HG03521 (cell line): ENCODE data around the gene PSAT1.
"Not testable (repeated sequence)": the region's sequence is repeated elsewhere in the genome, so short reads cannot be mapped to it uniquely, and the experiment has no call there.

ENCODE experiments used
- ATAC-seq: cut with Tn5 transposase; IDR thresholded peaks from one replicate; pipeline ENCODE4 v1.9.1; 2021; ENCODE audit warnings: mild to moderate bottlenecking, moderate library complexity; ENCODE audit not compliant: unreplicated experiment

Gene PSAT1

GRCh38 chr9:78296893-78297671 lies at the start of gene PSAT1:
Gene PSAT1, plus strand, starts transcription at chr9:78297125. Its CDS starts 86 bp downstream, at chr9:78297211.
- ATAC-seq, result peak; percentile 99

- ATAC-seq, result no peak
These were observed 48.3 kb upstream of the PSAT1 start for GRCh38 chr9:78248635-78249034.

- no peak for ATAC-seq
These were observed 47.4 kb upstream of the PSAT1 start for GRCh38 chr9:78249542-78249941.

- no peak for ATAC-seq
These were observed 44.3 kb upstream of the PSAT1 start for GRCh38 chr9:78252616-78253015.

DNA sequence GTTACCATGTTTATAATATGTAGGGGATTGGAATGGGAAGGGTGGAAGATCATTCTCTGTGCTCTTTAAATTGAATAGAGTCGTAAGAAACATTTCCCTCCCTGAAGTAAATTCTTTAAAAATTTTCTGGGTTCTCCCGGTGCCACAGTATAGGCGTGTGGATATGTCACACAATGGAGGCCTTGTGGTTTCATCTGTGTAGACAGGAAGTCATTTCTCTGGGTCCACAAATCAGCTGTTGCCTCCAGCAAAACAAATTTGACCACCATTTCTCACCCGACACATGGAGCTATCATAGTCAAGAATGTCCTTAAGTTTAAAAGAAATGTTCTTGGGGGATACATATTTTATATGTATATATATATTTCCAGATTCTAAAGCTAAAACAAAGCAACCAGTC lies 43.6 kb upstream of the PSAT1 start:
- no peak for ATAC-seq

DNA sequence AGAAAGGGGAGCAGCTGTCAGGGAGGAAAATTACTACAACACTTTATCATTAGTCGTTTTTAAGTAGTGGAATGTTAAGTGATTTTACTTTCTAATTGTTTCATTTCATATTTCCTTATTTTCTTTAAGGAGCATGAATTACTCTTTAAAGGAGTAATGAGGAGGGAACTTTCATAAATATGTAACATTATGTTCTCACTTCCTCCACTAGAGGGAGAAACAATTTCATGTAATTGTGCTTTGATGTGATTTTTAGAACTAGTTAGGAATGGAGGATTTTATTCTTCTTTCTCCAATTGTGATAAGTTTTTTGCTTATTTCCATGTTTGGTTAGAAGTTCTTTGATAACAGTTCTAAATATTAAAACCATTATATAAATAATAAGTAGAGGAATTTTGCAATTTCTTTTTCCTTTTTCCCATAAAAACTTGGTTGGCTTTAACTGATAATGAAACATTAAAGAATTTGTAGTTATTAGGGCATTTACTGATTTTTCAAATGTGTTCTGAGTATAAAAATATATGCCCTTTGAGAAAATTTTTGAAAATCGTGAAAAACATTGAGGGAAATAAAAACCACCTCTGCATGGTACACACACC lies 35.4 kb upstream of the PSAT1 start:
- ATAC-seq, result no peak

GRCh38 chr9:78262655-78263054 lies 34.3 kb upstream of the PSAT1 start:
- no peak for ATAC-seq

DNA sequence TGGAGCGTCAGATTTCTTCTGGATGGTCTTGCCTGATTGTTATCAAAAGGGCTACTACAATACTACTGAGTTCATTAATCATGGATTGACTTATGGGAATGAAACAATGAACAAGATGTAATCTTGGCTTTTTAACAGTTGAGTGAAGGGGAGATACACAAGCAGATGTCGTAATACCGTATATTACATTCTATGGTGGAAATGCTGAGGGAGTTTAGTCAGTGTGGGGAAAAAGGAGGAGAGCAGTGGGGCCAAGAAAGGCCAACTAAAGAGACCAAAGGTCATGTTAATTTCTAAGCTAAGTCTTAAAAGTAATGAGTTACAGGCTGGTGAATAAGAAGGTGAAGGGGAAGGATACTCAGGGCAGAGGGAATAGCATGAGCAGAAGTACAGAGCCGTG lies 29.0 kb upstream of the PSAT1 start:
- no peak for ATAC-seq

GRCh38 chr9:78269784-78270183 lies 27.1 kb upstream of the PSAT1 start:
- no peak for ATAC-seq

GRCh38 chr9:78272307-78272706 lies 24.6 kb upstream of the PSAT1 start:
- ATAC-seq, result no peak

DNA sequence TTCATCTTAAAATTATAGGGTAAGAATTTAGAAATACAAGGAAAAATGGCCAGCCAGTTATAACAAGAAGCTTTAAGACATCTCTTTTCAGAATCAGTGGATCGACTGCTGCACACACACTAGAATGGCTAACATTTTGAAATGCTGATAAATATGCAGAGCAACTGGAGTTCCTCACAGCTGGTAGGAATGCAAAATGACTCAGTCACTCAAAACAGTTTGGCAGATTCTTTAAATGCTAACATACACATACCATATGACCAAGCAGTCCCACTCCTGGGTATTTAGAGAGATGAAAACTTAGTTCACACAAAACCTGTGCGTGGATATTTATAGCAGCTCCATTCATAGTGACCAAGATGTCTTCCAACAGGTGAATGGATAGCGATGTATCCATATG lies 23.2 kb upstream of the PSAT1 start:
- no peak for ATAC-seq

DNA sequence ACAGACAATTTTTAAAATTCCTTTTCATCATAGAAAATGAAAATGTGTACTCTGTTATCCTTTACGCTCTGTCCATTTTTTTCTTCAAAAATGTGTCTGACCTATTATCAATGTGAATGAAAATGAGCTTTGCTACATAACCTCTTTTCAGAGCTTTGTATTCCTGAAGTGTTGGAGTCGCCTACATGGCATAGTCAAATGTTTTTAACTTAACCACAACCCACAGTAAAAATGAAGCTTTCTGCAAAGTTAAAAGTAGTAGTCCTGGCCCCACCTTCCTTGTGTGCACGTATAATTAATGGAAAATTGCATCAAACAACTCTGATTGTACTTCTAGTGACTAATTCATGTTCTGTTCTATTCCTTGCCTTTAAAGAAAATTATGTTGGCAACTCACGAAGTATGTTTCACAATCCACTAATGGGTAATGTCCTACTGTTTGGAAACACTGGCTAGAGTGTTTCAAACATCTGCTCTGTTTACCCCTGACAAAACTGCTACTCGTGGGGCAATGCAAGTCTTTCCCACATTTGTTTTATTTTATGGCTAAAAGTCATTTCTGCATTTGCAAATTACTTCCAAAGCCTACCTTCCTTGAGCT lies 18.6 kb upstream of the PSAT1 start:
- no peak for ATAC-seq

DNA sequence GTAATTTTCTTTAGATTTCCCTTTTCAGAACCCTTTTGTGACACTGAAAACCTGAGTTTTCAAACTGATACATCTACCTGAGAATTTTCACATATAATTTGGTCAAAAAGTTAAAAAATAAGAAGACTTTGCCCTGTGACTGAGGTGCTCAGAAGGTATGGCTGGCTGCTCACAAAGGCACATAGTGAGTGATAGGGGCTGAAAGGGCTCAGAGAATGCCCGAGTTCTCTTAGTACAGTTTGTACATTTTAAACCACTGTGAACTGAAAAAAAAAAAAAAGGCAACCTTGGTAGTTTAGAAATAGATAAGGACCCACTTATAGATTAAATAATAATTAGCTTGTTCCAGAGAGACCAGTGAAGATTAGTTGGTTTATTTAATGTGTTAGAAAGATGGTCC lies 18.1 kb upstream of the PSAT1 start:
- no peak for ATAC-seq

DNA sequence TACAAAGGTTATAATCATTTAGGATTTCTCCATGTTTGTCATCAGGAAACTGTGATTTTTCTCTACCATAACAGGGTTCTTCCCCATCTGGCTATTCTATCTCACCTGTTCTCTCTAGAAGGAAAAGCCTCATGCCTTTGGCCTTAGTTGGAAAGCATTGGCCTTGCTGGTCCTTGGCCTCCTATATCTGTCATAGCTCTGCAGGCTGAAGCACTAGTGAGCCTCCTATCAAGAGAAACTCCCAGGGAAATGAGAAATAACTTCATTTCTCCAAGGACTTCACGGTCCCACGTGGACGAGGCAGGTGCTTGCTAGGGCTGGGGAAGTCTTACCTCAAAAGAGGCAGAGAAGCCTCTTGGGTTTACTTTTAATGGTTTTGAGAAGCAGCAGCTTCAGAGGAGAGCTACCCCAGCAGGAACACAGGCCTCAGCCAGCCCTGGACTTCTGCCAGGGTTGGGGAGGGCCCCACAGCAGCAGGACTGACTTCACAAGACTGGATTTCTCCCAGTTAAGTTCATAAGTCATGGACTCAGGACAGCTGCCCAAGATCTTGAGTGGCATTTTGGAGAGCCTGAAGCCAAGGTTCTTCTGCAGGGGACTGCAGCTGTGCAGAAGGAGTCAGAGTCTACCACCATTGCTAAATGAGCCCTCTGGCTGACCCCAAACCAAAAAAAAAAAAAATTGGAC lies 15.8 kb upstream of the PSAT1 start:
- no peak for ATAC-seq

- ATAC-seq, result not testable (repeated sequence)
These were observed 12.7 kb upstream of the PSAT1 start for GRCh38 chr9:78284181-78284580.

DNA sequence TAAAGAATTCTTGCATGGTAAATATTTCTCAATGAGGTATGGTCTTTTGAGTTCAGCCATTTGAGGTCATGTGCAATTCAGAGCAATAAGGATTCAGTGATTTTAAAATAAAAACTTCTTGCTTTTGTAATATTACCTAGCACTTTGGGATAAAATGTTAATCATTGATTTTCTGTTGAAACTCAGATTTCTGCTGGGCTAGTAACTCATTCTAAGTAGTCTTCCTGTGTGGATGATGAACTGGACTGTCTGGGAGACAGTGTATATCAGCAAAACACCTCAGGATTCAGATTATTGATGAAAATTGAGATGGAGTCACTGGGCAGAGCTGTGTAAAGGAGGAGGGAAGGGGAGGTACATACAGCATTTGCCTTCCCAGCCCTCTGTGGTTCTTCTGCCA lies 10.8 kb upstream of the PSAT1 start:
- no peak for ATAC-seq

GRCh38 chr9:78286946-78287388 lies 10.0 kb upstream of the PSAT1 start:
- no peak for ATAC-seq

DNA sequence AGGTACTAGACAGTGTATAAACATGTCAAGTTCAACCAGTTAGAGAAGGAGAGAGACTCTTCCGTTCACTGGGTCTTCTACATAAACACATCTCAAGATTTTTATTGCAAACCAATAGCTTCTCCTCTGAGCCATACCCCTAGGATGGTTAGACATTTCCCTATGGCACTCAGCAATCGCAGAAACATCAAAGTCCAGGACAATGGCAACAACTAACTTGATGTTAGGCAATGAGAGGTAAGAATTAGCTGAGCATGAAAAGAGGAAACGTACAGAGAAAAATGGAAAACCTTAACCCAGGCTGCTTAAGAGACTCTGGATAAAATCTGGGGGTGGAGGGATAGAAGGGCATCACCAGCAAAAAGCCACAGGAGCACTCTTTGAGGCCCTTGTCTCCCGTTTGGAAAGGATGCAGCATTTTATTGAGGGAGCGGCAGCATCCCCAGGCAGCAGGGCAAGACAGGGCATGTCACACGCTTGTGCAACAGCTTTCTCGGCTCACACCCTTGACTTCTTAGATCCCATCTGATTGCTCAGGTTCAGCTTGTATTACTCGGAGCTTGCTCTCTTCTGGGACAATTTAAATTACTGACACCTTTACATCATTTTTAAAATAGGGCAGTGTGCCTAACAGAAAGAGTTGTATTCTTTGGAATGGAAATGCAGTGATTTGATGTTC lies 8.6 kb upstream of the PSAT1 start:
- no peak for ATAC-seq

- no peak for ATAC-seq
These were observed 7.5 kb upstream of the PSAT1 start for GRCh38 chr9:78289474-78289873.

GRCh38 chr9:78291240-78291925 lies 5.5 kb upstream of the PSAT1 start:
- ATAC-seq, result no peak
